ENCODE results near the gene COA7. TPM values are rescaled to one million over a fixed set of nuclear protein-coding genes. Genes with fewer than 3 reads are reported as not detected.

COA7 gene
- total and polyA plus RNA-seq, 2 of the 8 experiments (the other 6 are each of a cell fraction or from before 2014, with no cell fraction given): 23.2 to 61.8 TPM

DNA sequence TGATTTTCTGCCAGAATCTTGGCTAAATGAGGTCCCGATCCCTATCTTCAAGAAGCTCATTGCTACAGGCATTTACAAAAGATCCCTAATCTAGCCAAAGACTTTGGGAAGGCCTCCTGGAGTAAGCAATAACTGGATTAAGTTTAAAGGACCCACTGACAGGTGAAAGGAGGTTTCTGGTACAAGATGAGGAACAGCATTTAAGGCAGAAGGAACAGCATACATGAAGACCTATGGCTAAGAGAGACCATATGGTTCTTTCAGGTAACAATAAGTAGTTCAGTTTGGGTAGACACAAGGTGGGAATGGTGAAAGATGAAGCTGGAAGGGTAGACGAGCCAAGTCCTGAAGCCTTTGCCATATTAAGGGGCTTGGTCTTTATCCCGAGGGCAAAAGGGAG is 37.3 kb downstream of the COA7 start:
- TF ChIP-seq ZNF274 (IDR thresholded peaks at IDR 0.05; ENCODE audit: borderline replicate concordance, extremely low read depth, low read length) (no peak), ASH2L (IDR thresholded peaks at IDR 0.05; ENCODE audit: low read length) (no peak), TCF12 (IDR thresholded peaks at IDR 0.05; ENCODE audit: low read depth, low read length) (no peak), SIN3A (conservative IDR thresholded peaks at IDR 0.05 in 1 of 2, IDR thresholded peaks at IDR 0.05 in 1 of 2; ENCODE audit: low read depth in 1 of 2, low read length in 2 of 2) (no peak), PHF8 (conservative IDR thresholded peaks at IDR 0.05; ENCODE audit: low read depth, low read length) (no peak), TAF1 (IDR thresholded peaks at IDR 0.05; ENCODE audit: low read depth, low read length) (no peak), TEAD4 (IDR thresholded peaks at IDR 0.05; ENCODE audit: low read depth, low read length) (no peak), SAP30 (IDR thresholded peaks at IDR 0.05; ENCODE audit: insufficient read depth, insufficient replicate concordance, low read length) (no peak), RFX5 (IDR thresholded peaks at IDR 0.05; ENCODE audit: borderline replicate concordance, low read depth, low read length) (no peak), SIX5 (IDR thresholded peaks at IDR 0.05; ENCODE audit: low read depth, low read length) (no peak), CHD1 (IDR thresholded peaks at IDR 0.05; ENCODE audit: low read depth, low read length) (no peak)
- TF ChIP-seq, protein P1, sequence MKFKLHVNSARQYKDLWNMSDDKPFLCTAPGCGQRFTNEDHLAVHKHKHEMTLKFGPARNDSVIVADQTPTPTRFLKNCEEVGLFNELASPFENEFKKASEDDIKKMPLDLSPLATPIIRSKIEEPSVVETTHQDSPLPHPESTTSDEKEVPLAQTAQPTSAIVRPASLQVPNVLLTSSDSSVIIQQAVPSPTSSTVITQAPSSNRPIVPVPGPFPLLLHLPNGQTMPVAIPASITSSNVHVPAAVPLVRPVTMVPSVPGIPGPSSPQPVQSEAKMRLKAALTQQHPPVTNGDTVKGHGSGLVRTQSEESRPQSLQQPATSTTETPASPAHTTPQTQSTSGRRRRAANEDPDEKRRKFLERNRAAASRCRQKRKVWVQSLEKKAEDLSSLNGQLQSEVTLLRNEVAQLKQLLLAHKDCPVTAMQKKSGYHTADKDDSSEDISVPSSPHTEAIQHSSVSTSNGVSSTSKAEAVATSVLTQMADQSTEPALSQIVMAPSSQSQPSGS (IDR thresholded peaks at IDR 0.05; ENCODE audit: low read length): no peak
- H3K18ac ChIP-seq (ENCODE audit: extremely low read depth, low read length): no peak overlapping the region
- H3K23ac ChIP-seq (ENCODE audit: insufficient read length): no peak overlapping the region
- H3K36me3 ChIP-seq (ENCODE audit: control insufficient read depth in 2 of 4, insufficient read depth in 4 of 4, low read length in 3 of 4): no peaks in the 10 kb centered on the region
- no peak overlapping the region for H2BK15ac ChIP-seq (ENCODE audit: low read length)
- no peaks in the 10 kb centered on the region for H4K20me1 ChIP-seq (replicated peaks in 1 of 2; ENCODE audit: control insufficient read depth in 1 of 2, insufficient read depth in 2 of 2, low read length in 2 of 2)
- no peak overlapping the region for H2BK120ac ChIP-seq (replicated peaks; ENCODE audit: low read depth, low read length)
- no peak overlapping the region for H3K4me3 ChIP-seq (ENCODE audit: extremely low read depth in 1 of 4, insufficient read depth in 2 of 4, low read depth in 3 of 4, low read length in 4 of 4)
- FAIRE-seq (no peak), DNase-seq (ENCODE audit: low read depth in 1 of 2, low spot score in 2 of 2) (no peak)
- no peaks in the 10 kb centered on the region for H3K27me3 ChIP-seq (replicated peaks in 1 of 4; ENCODE audit: control insufficient read depth in 3 of 4, extremely low read depth in 1 of 4, insufficient read depth in 3 of 4, low read length in 3 of 4)
- H3K4me1 ChIP-seq (replicated peaks in 1 of 4; ENCODE audit: control insufficient read depth in 3 of 4, insufficient read depth in 4 of 4, low read length in 3 of 4): peaks cover 7 to 26% (median 17%) of the 10 kb centered on the region in 4 experiments
- H4K5ac ChIP-seq (ENCODE audit: insufficient read length, low read depth, low read length): no peak overlapping the region
- 0 out of 2 replicates have a peak overlapping the region, but pooled peaks have one; percentile 16 for H3K27ac ChIP-seq (ENCODE audit: low read depth, low read length)
- no peak overlapping the region for H2AFZ ChIP-seq (ENCODE audit: low read length)
- H3K9ac ChIP-seq (replicated peaks in 1 of 4; ENCODE audit: extremely low read depth in 1 of 4, low read depth in 3 of 4, low read length in 3 of 4): no peak overlapping the region
- no peak overlapping the region for H4K91ac ChIP-seq (replicated peaks; ENCODE audit: insufficient read length, low read length)
- no peak overlapping the region for H2BK20ac ChIP-seq (ENCODE audit: low read length)
- no peaks in the 10 kb centered on the region for H3K79me1 ChIP-seq (ENCODE audit: low read depth, low read length)
- H3K56ac ChIP-seq (replicated peaks; ENCODE audit: insufficient read length, low read depth, low read length): no peak overlapping the region
- no peaks in the 10 kb centered on the region for H3K79me2 ChIP-seq (ENCODE audit: control insufficient read depth in 1 of 2, insufficient read depth in 2 of 2, low read length in 2 of 2)
- H4K8ac ChIP-seq (ENCODE audit: extremely low read depth, insufficient read depth, low read length): no peak overlapping the region
- H2BK12ac ChIP-seq (ENCODE audit: low read depth, low read length): no peak overlapping the region
- H3K9me3 ChIP-seq (ENCODE audit: insufficient read depth in 2 of 2, low read depth in 1 of 2, low read length in 1 of 2): no peaks in the 10 kb centered on the region
- POLR2A ChIA-PET (ENCODE audit: partially characterized antibody): no interaction called here
- no peaks in the 10 kb centered on the region for H3K23me2 ChIP-seq (ENCODE audit: low read depth, low read length)
- H3K4me2 ChIP-seq (ENCODE audit: insufficient read depth in 1 of 2, low read depth in 2 of 2, low read length in 2 of 2): peak overlapping the region in 1 of 2 experiments; percentile 35; a peak in 1 of 4 replicates
- H3K14ac ChIP-seq (ENCODE audit: insufficient read length): no peak overlapping the region
- no peak overlapping the region for H3K4ac ChIP-seq (replicated peaks; ENCODE audit: insufficient read length, low read depth, low read length)
- CTCF ChIA-PET (ENCODE audit: partially characterized antibody): interaction anchor here (1.2 to 2.2 kb wide), 7 partner anchors 9 to 186 kb away, joined by 3 to 6 read pairs (median 4); no protein-coding TSS in a partner anchor
- no peak overlapping the region for H2AK5ac ChIP-seq (ENCODE audit: low read depth, low read length)
- WGBS, 2 experiments (ENCODE audit: extremely low coverage in 1 of 2, insufficient coverage in 1 of 2, insufficient read length in 1 of 2, insufficient replicate concordance in 2 of 2, low coverage in 1 of 2, low lambda C conversion rate in 2 of 2, missing lambda C conversion rate in 1 of 2): 60% methylated on average over 3 of the region's 3 CpGs; no CpG with 5 or more reads in 1 of the 2 experiments
- no peak overlapping the region for H2BK5ac ChIP-seq (ENCODE audit: low read depth, low read length)
